Endodermal cell (in vitro differentiated cells): ENCODE data around the gene ANKRD39. TPM values are rescaled to one million over a fixed set of nuclear protein-coding genes. Genes with fewer than 3 reads are reported as not detected.

Experiments used
- DNase-seq: peaks from one replicate; pipeline ENCODE4 v3.0.0-alpha.2; 2017
- H3K27ac ChIP-seq: 2 replicates; pipeline ENCODE4 v1.5.1; 2013; ENCODE audit warnings: mild to moderate bottlenecking, low read depth, low read length, moderate library complexity
- H3K27me3 ChIP-seq: 2 replicates; pipeline ENCODE4 v1.6.1; 2013; ENCODE audit warnings: mild to moderate bottlenecking, low read length, moderate library complexity; ENCODE audit not compliant: insufficient read depth, control insufficient read depth, poor library complexity, severe bottlenecking
- H3K36me3 ChIP-seq: 2 replicates; pipeline ENCODE4 v1.7.0; 2013; ENCODE audit warnings: mild to moderate bottlenecking, low read length, moderate library complexity; ENCODE audit not compliant: control insufficient read depth, insufficient read depth
- H3K4me1 ChIP-seq: one replicate; pipeline ENCODE4 v1.7.0; 2013; ENCODE audit warnings: low read length; ENCODE audit not compliant: control insufficient read depth, insufficient read depth
- H3K4me3 ChIP-seq: 2 replicates; pipeline ENCODE4 v1.5.1; 2013; ENCODE audit warnings: mild to moderate bottlenecking, low read length, moderate library complexity
- H3K9ac ChIP-seq: 2 replicates; pipeline ENCODE4 v1.6.1; 2013; ENCODE audit warnings: mild to moderate bottlenecking, low read length, moderate library complexity; ENCODE audit not compliant: poor library complexity, severe bottlenecking; ENCODE audit errors: extremely low read depth
- H3K9me3 ChIP-seq: 2 replicates; pipeline ENCODE4 v1.6.1; 2013; ENCODE audit warnings: mild to moderate bottlenecking, low read length, moderate library complexity; ENCODE audit not compliant: control insufficient read depth
- H3K27ac Mint-ChIP-seq: 2 replicates; pipeline ENCODE4 v1.8.0; 2020; ENCODE audit warnings: mixed read lengths
- H3K27me3 Mint-ChIP-seq: 2 replicates; pipeline ENCODE4 v1.8.0; 2021; ENCODE audit warnings: mild to moderate bottlenecking, mixed read lengths; ENCODE audit not compliant: insufficient read depth
- H3K36me3 Mint-ChIP-seq: 2 replicates; pipeline ENCODE4 v1.8.0; 2020; ENCODE audit warnings: low read depth, mixed read lengths
- H3K4me1 Mint-ChIP-seq: 2 replicates; pipeline ENCODE4 v1.8.0; 2020; ENCODE audit warnings: mixed read lengths
- H3K4me3 Mint-ChIP-seq: 2 replicates; pipeline ENCODE4 v1.8.0; 2020; ENCODE audit warnings: mild to moderate bottlenecking, moderate library complexity, mixed read lengths
- H3K9me3 Mint-ChIP-seq: 2 replicates; pipeline ENCODE4 v1.8.0; 2020; ENCODE audit warnings: mild to moderate bottlenecking, mixed read lengths
- CTCF ChIP-seq: fragments of 200-600 bp; sonication (generic); conservative IDR thresholded peaks from 2 replicates; pipeline ENCODE4 v1.5.0; 2021; ENCODE audit warnings: antibody characterized with exemption, mild to moderate bottlenecking
- WGBS, 2 experiments: methylation state at CpG; one replicate each; pipeline versions ENCODE4 v1.1.5 to v1.1.7; 2013; ENCODE audit warnings: missing lambda C conversion rate in 2 of 2, mixed read lengths in 1 of 2; ENCODE audit not compliant: insufficient coverage in 1 of 2, insufficient read length in 1 of 2; 5-methylcytosine and 5-hydroxymethylcytosine counted together
- total RNA-seq, 2 donors: library from RNA; stranded (reverse); fragmentation: NEBNext Ultra II Directional in 1 of 2; extraction: Animal tissue kit (Norgen Biotek cat#: 25700) in 1 of 2; gene quantifications; 2 replicates in 1 of 2; 3 replicates in 1 of 2; pipeline ENCODE4 v1.2.1, GENCODE V29; 2021

The ANKRD39 gene
- total RNA-seq, 2 donors from 2014 or later: 14.6 to 16.7 TPM

- Histone ChIP-seq H3K36me3 (no peaks in the 10 kb centered on the region), H3K27ac (peak overlapping the region; percentile 75), H3K4me1 (peaks cover 8% of the 10 kb centered on the region), H3K27me3 (no peaks in the 10 kb centered on the region), H3K9me3 (no peaks in the 10 kb centered on the region), H3K9ac (no peak overlapping the region), H3K4me3 (no peak overlapping the region)
- peak overlapping the region; percentile 36 for H3K4me3 Mint-ChIP-seq
- DNase-seq: peak; percentile 87
- H3K36me3 Mint-ChIP-seq: no peaks in the 10 kb centered on the region
- H3K4me1 Mint-ChIP-seq: peaks cover 24% of the 10 kb centered on the region
- H3K27me3 Mint-ChIP-seq: peaks cover 2% of the 10 kb centered on the region
- no peak for TF ChIP-seq CTCF
- 22 to 36% methylated on average over 2 to 9 of the region's 10 CpGs for WGBS, 2 experiments
- H3K27ac Mint-ChIP-seq: peak overlapping the region; percentile 84
- no peaks in the 10 kb centered on the region for H3K9me3 Mint-ChIP-seq
Measured at GRCh38 chr2:96881349-96882195, 23.8 kb upstream of the ANKRD39 start.

GRCh38 chr2:96880891-96881273, 23.1 kb upstream of the ANKRD39 start:
- H3K9me3 ChIP-seq: no peaks in the 10 kb centered on the region
- H3K4me3 ChIP-seq: no peak overlapping the region
- H3K4me3 Mint-ChIP-seq: peak overlapping the region; percentile 36
- no peak for DNase-seq
- peaks cover 13% of the 10 kb centered on the region for H3K4me1 ChIP-seq
- no peaks in the 10 kb centered on the region for H3K9me3 Mint-ChIP-seq
- WGBS, 2 experiments: 92 to 93% methylated on average over 5 to 6 of the region's 6 CpGs
- H3K27ac Mint-ChIP-seq: peak overlapping the region; percentile 84
- H3K36me3 ChIP-seq: no peaks in the 10 kb centered on the region
- no peak overlapping the region for H3K9ac ChIP-seq
- peak overlapping the region; percentile 75 for H3K27ac ChIP-seq
- no peaks in the 10 kb centered on the region for H3K36me3 Mint-ChIP-seq
- TF ChIP-seq CTCF: no peak
- no peaks in the 10 kb centered on the region for H3K27me3 ChIP-seq
- H3K4me1 Mint-ChIP-seq: peaks cover 28% of the 10 kb centered on the region
- H3K27me3 Mint-ChIP-seq: peaks cover 2% of the 10 kb centered on the region

GRCh38 chr2:96879545-96880040, 21.8 kb upstream of the ANKRD39 start:
- Mint-ChIP-seq H3K4me3 (no peak overlapping the region), H3K36me3 (no peaks in the 10 kb centered on the region), H3K9me3 (no peaks in the 10 kb centered on the region), H3K27ac (no peak overlapping the region), H3K4me1 (peaks cover 39% of the 10 kb centered on the region), H3K27me3 (peaks cover 2% of the 10 kb centered on the region)
- Histone ChIP-seq H3K9me3 (no peaks in the 10 kb centered on the region), H3K27ac (no peak overlapping the region), H3K27me3 (no peaks in the 10 kb centered on the region), H3K36me3 (no peaks in the 10 kb centered on the region), H3K4me3 (no peak overlapping the region), H3K4me1 (peaks cover 18% of the 10 kb centered on the region), H3K9ac (no peak overlapping the region)
- no peak for TF ChIP-seq CTCF
- WGBS, 2 experiments: 88 to 91% methylated on average over 14 to 18 of the region's 18 CpGs
- DNase-seq: no peak
